NCI-H1694 (cell line): ENCODE results near the gene CEP164.
"Not testable (repeated sequence)": the region's sequence is repeated elsewhere in the genome, so short reads cannot be mapped to it uniquely, and the experiment has no call there.

Experiments used
- DNase-seq: peaks from one replicate; lab custom pipeline; 2025; lab: John Stamatoyannopoulos, UW

CEP164 gene

GRCh38 chr11:117442049-117442868, 114.6 kb downstream of the CEP164 start:
- no peak for DNase-seq

GRCh38 chr11:117442869-117443239, 115.2 kb downstream of the CEP164 start:
- no peak for DNase-seq

GRCh38 chr11:117443266-117444186, 115.9 kb downstream of the CEP164 start:
- DNase-seq, result no peak

- no peak for DNase-seq
Observed at GRCh38 chr11:117444256-117444655, 116.6 kb downstream of the CEP164 start.

- no peak for DNase-seq
Observed at GRCh38 chr11:117444711-117445658, 117.3 kb downstream of the CEP164 start.

- no peak for DNase-seq
Observed at GRCh38 chr11:117449111-117449693, 121.5 kb downstream of the CEP164 start.

GRCh38 chr11:117453886-117454563, 126.4 kb downstream of the CEP164 start:
- no peak for DNase-seq

- no peak for DNase-seq
Observed at GRCh38 chr11:117454564-117454917, 126.9 kb downstream of the CEP164 start.

- no peak for DNase-seq
Observed at GRCh38 chr11:117456027-117456720, 128.5 kb downstream of the CEP164 start.

GRCh38 chr11:117456721-117457029, 129.0 kb downstream of the CEP164 start:
- not testable (repeated sequence) for DNase-seq

- DNase-seq, result no peak
Observed at GRCh38 chr11:117457031-117457785, 129.6 kb downstream of the CEP164 start.

- DNase-seq, result no peak
Observed at GRCh38 chr11:117457835-117458234, 130.2 kb downstream of the CEP164 start.

GRCh38 chr11:117458275-117459122, 130.8 kb downstream of the CEP164 start:
- DNase-seq, result no peak

- DNase-seq, result no peak
Observed at GRCh38 chr11:117459123-117459978, 131.7 kb downstream of the CEP164 start.

GRCh38 chr11:117459979-117460300, 132.3 kb downstream of the CEP164 start:
- DNase-seq, result no peak

- DNase-seq, result no peak
Observed at GRCh38 chr11:117461396-117462182, 133.9 kb downstream of the CEP164 start.

- DNase-seq, result no peak
Observed at GRCh38 chr11:117462183-117462863, 134.7 kb downstream of the CEP164 start.
